ENCODE measurements around the gene VPS37B. TPM values are rescaled to one million over a fixed set of nuclear protein-coding genes. Genes with fewer than 3 reads are reported as not detected.

VPS37B gene
- total RNA-seq, 2 donors from 2014 or later: 22.7 to 24.1 TPM

DNA sequence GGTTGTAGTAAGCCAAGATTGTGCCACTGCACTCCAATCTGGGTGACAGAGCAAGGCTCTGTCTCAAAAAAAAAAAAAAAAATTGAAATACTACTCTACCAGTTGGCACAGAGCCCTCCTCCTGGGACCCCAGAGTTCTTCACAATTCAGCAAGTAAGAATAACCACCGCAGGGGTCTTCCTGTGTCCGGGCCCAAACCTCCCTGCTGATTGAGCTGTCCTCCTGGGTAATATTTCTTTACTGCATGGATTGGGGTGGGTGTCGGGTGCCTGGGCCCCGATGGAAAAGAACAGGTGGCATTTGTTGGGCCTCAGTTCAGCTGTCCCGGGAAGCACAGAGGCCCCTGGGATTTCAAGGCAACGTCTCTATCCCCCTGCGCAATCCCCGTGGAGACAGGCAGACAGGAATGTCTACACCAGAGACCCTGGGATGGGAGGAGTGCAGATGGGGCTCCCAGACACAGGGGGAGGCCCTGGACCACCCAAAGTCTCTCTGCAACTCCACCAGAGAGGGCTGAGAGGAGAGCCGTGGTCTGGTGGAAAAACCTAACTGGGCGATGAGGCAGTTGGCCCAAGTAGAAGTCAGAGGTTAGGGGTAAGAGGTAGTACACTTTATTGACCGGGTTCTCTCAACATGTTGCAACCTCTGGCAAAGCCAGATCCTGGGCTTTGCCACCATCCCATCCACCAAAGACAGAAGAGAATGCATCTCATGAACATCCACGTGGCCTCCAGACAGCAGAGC, 32.7 kb upstream of the VPS37B start:
- no peak overlapping the region for H3K4me3 Mint-ChIP-seq
- H3K27me3 ChIP-seq (ENCODE audit: control insufficient read depth, insufficient read depth, low read length, poor library complexity, severe bottlenecking): no peaks in the 10 kb centered on the region
- H3K27ac ChIP-seq (ENCODE audit: low read depth, low read length): no peak overlapping the region
- no peaks in the 10 kb centered on the region for H3K36me3 Mint-ChIP-seq (ENCODE audit: low read depth)
- no peak overlapping the region for H3K27ac Mint-ChIP-seq
- TF ChIP-seq, protein P1, sequence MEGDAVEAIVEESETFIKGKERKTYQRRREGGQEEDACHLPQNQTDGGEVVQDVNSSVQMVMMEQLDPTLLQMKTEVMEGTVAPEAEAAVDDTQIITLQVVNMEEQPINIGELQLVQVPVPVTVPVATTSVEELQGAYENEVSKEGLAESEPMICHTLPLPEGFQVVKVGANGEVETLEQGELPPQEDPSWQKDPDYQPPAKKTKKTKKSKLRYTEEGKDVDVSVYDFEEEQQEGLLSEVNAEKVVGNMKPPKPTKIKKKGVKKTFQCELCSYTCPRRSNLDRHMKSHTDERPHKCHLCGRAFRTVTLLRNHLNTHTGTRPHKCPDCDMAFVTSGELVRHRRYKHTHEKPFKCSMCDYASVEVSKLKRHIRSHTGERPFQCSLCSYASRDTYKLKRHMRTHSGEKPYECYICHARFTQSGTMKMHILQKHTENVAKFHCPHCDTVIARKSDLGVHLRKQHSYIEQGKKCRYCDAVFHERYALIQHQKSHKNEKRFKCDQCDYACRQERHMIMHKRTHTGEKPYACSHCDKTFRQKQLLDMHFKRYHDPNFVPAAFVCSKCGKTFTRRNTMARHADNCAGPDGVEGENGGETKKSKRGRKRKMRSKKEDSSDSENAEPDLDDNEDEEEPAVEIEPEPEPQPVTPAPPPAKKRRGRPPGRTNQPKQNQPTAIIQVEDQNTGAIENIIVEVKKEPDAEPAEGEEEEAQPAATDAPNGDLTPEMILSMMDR (conservative IDR thresholded peaks at IDR 0.05): no peak
- peaks cover 2% of the 10 kb centered on the region for H3K27me3 Mint-ChIP-seq (ENCODE audit: insufficient read depth)
- no peak overlapping the region for H3K4me3 ChIP-seq (ENCODE audit: low read length)
- no peak overlapping the region for H3K9ac ChIP-seq (ENCODE audit: extremely low read depth, low read length, poor library complexity, severe bottlenecking)
- no peaks in the 10 kb centered on the region for H3K9me3 ChIP-seq (ENCODE audit: control insufficient read depth, low read length)
- H3K4me1 Mint-ChIP-seq: no peaks in the 10 kb centered on the region
- no peaks in the 10 kb centered on the region for H3K9me3 Mint-ChIP-seq
- DNase-seq: no peak
- H3K36me3 ChIP-seq (ENCODE audit: control insufficient read depth, insufficient read depth, low read length): no peaks in the 10 kb centered on the region
- WGBS, 2 experiments (ENCODE audit: insufficient coverage in 1 of 2, insufficient read length in 1 of 2): 80 to 90% methylated on average over 10 to 12 of the region's 12 CpGs
- H3K4me1 ChIP-seq (ENCODE audit: control insufficient read depth, insufficient read depth, low read length): no peaks in the 10 kb centered on the region

DNA sequence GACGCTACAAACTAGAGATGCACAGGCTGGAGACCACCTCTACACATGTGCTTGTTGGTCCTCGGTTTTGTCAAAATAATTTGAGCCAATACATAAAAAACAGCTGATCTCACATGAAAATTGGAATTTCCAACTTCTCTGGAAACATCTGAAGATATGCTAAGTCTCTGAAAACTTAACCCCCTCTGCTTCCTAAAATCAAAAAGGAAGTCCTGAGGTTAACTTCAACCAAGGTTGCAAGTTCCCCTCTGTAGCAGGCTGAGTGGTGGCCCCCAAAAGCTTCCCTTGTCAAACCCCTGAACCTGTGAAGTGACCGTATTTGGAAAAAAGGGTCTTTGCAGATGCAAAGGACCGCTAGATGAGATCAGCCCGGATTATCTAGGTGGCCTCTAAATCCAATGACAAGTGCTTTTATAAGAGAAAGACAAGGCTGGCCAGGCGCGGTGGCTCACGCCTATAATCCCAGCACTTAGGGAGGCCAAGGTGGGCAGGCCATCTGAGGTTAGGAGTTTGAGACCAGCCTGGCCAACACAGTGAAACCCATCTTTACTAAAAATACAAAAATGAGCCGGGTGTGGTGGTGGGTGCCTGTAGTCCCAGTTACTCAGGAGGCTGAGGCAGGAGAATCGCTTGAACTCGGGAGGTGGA, 32.0 kb upstream of the VPS37B start:
- Histone ChIP-seq H3K4me1 (ENCODE audit: control insufficient read depth, insufficient read depth, low read length) (no peaks in the 10 kb centered on the region), H3K4me3 (ENCODE audit: low read length) (no peak overlapping the region), H3K36me3 (ENCODE audit: control insufficient read depth, insufficient read depth, low read length) (no peaks in the 10 kb centered on the region), H3K9ac (ENCODE audit: extremely low read depth, low read length, poor library complexity, severe bottlenecking) (no peak overlapping the region), H3K9me3 (ENCODE audit: control insufficient read depth, low read length) (no peaks in the 10 kb centered on the region), H3K27me3 (ENCODE audit: control insufficient read depth, insufficient read depth, low read length, poor library complexity, severe bottlenecking) (no peaks in the 10 kb centered on the region), H3K27ac (ENCODE audit: low read depth, low read length) (no peak overlapping the region)
- WGBS, 2 experiments (ENCODE audit: insufficient coverage in 1 of 2, insufficient read length in 1 of 2): 91 to 92% methylated on average over 10 to 11 of the region's 11 CpGs
- Mint-ChIP-seq H3K27ac (no peak overlapping the region), H3K4me3 (no peak overlapping the region), H3K36me3 (ENCODE audit: low read depth) (no peaks in the 10 kb centered on the region), H3K9me3 (no peaks in the 10 kb centered on the region), H3K27me3 (ENCODE audit: insufficient read depth) (peaks cover 2% of the 10 kb centered on the region), H3K4me1 (no peaks in the 10 kb centered on the region)
- TF ChIP-seq, protein P1 (conservative IDR thresholded peaks at IDR 0.05): no peak
- DNase-seq: no peak

DNA sequence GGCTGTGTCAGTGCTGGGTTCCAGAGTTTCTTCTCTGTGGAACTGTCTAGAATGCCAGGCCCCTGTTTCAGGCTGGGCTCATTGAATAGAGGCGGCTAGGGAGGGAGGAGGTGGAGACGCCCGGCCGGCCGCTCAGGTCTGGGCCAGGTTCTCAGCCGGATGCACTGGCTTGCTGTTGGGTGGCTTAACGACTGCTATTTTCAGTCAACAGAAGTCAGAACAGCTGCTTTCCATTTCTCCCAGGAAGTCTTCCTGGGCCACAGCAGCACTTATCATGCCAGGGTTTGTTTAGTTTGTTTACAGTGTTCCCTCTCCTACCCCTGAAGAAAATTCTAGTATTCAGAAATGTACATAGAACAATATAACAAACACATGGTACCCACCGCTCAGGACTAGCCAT, 26.0 kb upstream of the VPS37B start:
- H3K9me3 ChIP-seq (ENCODE audit: control insufficient read depth, low read length): no peaks in the 10 kb centered on the region
- no peak overlapping the region for H3K4me3 Mint-ChIP-seq
- H3K9me3 Mint-ChIP-seq: no peaks in the 10 kb centered on the region
- H3K27ac Mint-ChIP-seq: no peak overlapping the region
- 87 to 90% methylated on average over 5 to 8 of the region's 8 CpGs for WGBS, 2 experiments (ENCODE audit: insufficient coverage in 1 of 2, insufficient read length in 1 of 2)
- no peaks in the 10 kb centered on the region for H3K27me3 ChIP-seq (ENCODE audit: control insufficient read depth, insufficient read depth, low read length, poor library complexity, severe bottlenecking)
- DNase-seq: no peak
- H3K4me1 Mint-ChIP-seq: no peaks in the 10 kb centered on the region
- H3K27ac ChIP-seq (ENCODE audit: low read depth, low read length): no peak overlapping the region
- H3K36me3 Mint-ChIP-seq (ENCODE audit: low read depth): no peaks in the 10 kb centered on the region
- no peak overlapping the region for H3K9ac ChIP-seq (ENCODE audit: extremely low read depth, low read length, poor library complexity, severe bottlenecking)
- H3K36me3 ChIP-seq (ENCODE audit: control insufficient read depth, insufficient read depth, low read length): no peaks in the 10 kb centered on the region
- no peaks in the 10 kb centered on the region for H3K27me3 Mint-ChIP-seq (ENCODE audit: insufficient read depth)
- no peaks in the 10 kb centered on the region for H3K4me1 ChIP-seq (ENCODE audit: control insufficient read depth, insufficient read depth, low read length)
- H3K4me3 ChIP-seq (ENCODE audit: low read length): no peak overlapping the region
- TF ChIP-seq, protein P1 (conservative IDR thresholded peaks at IDR 0.05): no peak
